Endothelial cell of hepatic sinusoid (primary cell): Measurements from ENCODE around the gene RPTOR.

Source experiments
- in situ Hi-C: cut with HindIII; loops from 2 replicates; pipeline ENCODE4 v1.10.0; 2017; ENCODE audit warnings: low sequenced_read_pairs

RPTOR gene

GRCh38 chr17:80913928-80914821 lies 369.5 kb downstream of the RPTOR start:
- in situ Hi-C loops: no loop called here

- in situ Hi-C loops: no loop called here
Observed at GRCh38 chr17:80916246-80916645, 371.6 kb downstream of the RPTOR start.

- in situ Hi-C loops: no loop called here
Observed at GRCh38 chr17:80917716-80918560, 373.3 kb downstream of the RPTOR start.

- in situ Hi-C loops: no loop called here
Observed at GRCh38 chr17:80918731-80919130, 374.1 kb downstream of the RPTOR start.

- in situ Hi-C loops: no loop called here
Observed at GRCh38 chr17:80919331-80920311, 375.0 kb downstream of the RPTOR start.

GRCh38 chr17:80920441-80920840 lies 375.8 kb downstream of the RPTOR start:
- in situ Hi-C loops: no loop called here

- in situ Hi-C loops: no loop called here
Observed at GRCh38 chr17:80921159-80921558, 376.5 kb downstream of the RPTOR start.

GRCh38 chr17:80921741-80922579 lies 377.3 kb downstream of the RPTOR start:
- in situ Hi-C loops: no loop called here

GRCh38 chr17:80922580-80923160 lies 378.0 kb downstream of the RPTOR start:
- in situ Hi-C loops: no loop called here

- in situ Hi-C loops: no loop called here
Observed at GRCh38 chr17:80923211-80924110, 378.8 kb downstream of the RPTOR start.

GRCh38 chr17:80924111-80924806 lies 379.6 kb downstream of the RPTOR start:
- in situ Hi-C loops: no loop called here

GRCh38 chr17:80924807-80925610 lies 380.4 kb downstream of the RPTOR start:
- in situ Hi-C loops: loop anchor here (5.0 kb wide), 2 partner anchors 62 to 63 kb away; no protein-coding TSS in a partner anchor

GRCh38 chr17:80925688-80926335 lies 381.2 kb downstream of the RPTOR start:
- in situ Hi-C loops: loop anchor here (5.0 kb wide), 2 partner anchors 61 to 64 kb away; no protein-coding TSS in a partner anchor

GRCh38 chr17:80926591-80927250 lies 382.1 kb downstream of the RPTOR start:
- in situ Hi-C loops: loop anchor here (5.0 kb wide), 2 partner anchors 61 to 64 kb away; no protein-coding TSS in a partner anchor

- in situ Hi-C loops: loop anchor here (5.0 kb wide), 2 partner anchors 59 to 66 kb away; no protein-coding TSS in a partner anchor
Observed at GRCh38 chr17:80927791-80928216, 383.2 kb downstream of the RPTOR start.
